GM19395 (cell line): ENCODE measurements around the gene MAPKAP1.

Source experiments
- ATAC-seq: cut with Tn5 transposase; IDR thresholded peaks from one replicate; pipeline ENCODE4 v1.9.1; 2021; ENCODE audit warnings: mild to moderate bottlenecking, moderate library complexity; ENCODE audit not compliant: unreplicated experiment

MAPKAP1 gene

DNA sequence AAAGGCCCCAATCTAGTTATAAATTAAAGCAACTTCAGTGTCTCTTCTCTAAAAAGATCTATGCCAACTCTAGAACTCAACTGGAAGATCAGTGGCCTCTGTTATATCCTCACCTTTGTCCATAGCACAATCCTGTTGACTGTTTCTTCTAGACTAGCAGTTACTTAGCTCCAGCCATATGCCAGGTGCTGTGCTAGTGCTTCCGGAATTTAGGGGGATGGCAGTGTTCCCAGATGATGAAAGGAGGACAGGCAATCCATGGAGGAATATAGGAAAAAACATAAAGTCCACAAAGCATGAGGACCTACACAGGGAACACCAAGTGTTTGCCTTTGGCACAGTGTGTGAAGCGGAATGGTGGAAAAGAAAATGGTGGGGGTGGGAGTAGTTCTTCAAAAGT lies 214.3 kb downstream of the MAPKAP1 start:
- no peak for ATAC-seq

DNA sequence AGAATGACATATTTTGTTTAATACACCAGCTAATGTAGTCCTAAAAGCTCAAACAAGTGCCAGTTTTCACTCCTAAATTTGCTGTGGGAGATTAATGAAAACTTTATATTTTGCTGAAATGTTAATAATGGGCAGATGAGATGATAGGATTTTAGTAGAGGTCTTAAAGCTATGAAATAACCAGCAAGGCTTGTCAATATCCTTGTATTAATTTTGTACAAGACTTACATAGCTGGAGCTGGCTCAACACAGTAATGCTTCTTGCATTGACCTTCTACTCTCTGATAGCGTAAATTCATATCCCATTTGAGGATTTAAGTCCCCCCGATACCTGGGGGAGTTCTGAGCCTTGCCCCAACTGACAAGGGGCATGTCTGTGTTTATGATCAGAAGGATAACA lies 219.2 kb downstream of the MAPKAP1 start:
- ATAC-seq = no peak

DNA sequence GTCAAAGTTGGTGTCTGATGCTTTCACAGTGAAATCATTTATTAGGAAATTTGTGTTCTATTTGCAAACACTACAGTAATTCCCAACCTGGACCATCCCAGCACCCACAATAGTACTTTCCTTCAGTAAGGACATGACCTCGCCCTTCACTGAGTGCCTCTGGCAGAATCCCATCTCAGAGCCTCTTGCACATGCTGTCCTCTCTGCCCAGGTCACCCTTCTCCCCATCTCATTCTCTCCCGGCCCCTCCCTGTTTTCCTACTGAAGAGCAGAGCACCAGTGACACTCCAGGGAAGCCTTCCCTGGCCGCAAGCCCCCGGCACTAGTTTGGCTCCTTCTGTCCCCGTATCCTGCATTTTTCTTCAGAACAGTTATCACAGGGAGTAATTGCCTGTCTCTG lies 220.4 kb downstream of the MAPKAP1 start:
- ATAC-seq = no peak

DNA sequence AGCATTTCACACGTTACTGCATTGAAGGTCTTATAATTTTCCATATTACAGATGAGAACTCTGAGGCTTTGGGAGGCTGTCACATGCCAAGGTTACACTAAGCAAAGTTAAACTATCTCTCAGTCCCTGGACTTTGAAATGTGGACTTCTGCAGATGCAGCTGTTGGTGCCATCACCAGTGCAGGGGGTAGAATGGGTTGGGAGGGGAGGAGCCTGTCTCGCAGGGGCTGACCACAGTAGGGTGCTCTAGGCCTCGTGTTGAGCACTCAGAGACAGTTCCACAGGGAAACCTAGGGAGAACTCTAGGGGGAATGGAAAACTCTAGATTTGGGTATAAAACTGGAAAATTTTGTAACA lies 220.9 kb downstream of the MAPKAP1 start:
- no peak for ATAC-seq

DNA sequence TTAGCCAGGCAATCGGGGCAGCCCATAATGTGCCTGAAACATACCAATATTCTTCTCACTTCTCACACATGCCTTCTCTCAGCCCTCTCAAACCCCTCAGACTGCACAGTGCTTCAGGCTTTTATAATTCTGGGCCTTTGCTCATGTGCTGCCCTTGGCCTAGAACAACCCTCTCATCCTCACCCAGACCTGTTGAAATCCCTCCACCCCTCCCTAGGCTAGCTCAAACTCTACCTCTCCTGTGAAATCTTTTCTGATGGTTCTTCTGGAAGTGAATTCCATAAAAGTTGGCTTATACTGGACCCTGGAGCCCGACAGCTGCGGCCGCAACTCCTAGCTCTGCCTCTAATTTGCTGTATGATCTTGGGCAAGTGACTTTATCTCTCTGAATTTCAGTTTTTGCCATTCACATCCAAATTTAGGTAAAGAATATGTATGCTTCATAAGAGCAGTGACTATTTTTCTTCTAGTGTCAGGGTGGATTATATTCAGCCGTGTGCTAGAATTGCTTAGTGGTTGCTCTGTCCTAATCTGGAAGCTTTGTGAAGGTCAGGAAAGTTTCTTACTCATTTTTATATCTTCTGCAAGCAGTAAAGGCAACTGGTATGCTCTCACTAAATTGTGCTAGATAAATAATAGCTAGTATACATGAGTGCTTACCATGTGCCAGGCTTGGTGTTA lies 221.4 kb downstream of the MAPKAP1 start:
- no peak for ATAC-seq

DNA sequence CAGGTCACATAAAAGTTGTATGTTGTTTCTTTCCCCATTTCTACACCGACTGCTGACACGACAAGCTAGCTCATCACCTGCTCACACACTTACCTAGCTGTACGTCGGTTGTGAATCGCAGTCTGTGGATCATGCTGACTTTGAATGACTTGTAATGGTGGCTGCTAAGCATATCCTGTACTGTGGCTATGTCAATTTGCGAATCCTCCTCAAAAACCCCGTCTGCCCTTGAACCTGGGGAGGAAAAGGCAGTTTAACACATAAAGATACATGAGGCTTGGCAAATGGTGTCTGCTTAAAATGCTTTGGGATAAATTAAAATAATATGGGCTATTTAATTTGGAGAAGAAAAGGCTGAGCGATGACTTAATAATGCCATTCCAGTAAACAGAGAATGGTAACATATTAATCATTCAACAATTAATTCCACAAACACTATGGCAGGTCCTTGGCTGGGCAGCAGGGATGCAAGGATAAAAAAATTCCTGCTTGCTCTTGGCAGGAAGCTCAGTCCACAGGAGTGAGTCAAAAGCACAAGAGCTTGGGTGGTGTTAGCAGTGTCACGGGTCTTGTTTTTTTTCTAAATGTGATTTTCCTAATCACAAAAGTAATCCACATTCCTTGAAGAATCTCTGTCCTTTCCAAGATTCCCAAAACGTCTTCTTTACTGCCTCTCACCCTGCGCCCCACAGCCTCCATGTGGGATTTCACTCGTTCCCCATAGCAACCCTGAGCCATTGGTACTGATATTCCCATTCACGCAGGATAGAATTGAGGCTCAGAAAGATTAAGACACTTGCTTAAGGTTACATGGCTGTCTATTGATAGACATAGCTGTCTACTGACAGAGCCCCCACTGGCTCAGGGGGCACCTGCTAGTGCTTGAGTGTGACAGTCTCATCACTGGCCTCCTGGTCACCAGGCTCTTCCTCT lies 222.4 kb downstream of the MAPKAP1 start:
- no peak for ATAC-seq

DNA sequence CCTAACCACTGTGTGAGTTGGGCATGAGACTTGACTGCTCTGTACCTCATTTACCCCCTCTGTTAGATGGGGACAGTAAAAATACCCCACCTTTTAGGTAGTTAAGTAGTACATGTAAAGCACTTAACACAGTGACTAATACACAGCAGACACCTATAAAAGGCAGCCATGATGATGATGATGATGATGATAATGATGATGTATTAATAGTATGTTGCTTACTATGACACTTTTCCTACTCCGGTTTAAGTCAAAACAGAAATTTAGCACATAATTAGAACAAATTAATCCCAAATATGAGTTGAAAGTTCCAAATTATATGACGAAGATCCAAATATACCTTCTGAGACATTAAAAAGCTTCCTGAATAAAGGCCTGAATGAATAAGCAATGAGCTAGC lies 223.3 kb downstream of the MAPKAP1 start:
- ATAC-seq = no peak

DNA sequence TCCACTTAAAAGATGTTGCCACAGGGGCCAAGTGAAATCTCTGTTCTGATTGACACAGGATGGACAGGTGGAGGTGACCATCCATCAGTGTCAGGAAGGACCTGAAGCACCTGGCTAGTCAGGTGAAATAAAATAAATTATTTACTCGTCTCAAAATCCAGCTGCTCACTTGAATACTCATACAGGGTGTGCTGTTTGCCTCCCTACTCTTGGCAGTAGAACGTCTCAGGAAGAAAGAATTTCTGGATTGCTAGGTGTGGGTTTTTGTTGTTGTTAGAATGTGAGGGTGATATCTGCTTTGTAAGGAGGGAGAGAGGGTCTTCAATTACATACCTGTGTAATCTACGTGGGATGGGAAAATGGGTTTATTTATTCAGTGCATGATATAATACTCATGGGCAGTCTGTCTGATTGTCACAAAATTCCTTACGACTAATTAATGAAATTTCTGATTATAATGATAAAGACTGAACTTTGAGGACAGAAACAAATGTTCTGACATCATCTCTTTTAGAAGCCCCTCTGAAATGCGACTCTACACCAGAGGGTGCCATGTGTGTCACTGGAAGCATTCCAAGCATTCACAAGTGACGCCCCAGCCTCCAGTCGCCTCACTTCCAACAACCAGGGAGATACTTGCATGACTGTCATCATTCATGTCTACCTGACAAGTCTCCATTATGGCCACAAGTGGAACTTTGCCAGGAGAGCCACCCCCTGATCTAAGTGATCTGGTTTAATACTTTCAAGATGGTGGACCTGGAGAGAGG lies 227.0 kb downstream of the MAPKAP1 start:
- ATAC-seq = no peak

DNA sequence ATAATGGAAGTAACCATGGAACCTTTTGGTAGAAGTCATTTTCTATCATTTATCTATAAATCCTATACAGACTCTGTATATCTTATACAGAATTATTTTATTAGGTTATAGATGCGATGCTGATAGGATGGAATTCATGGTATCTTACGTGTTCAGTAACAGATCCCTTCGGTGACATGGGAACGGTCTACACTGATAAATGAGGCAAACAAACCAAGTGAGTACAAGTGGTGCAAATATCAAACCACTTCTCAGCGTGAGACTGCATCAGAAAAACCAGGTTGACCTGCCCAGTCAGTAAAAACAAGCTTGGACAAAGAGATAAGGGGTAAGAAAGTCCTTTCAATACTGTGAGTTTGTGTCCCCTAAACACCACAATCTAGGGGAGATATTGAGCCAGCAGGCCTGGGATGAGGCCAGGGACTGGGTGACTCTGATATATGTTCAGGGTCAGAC lies 229.9 kb downstream of the MAPKAP1 start:
- no peak for ATAC-seq

DNA sequence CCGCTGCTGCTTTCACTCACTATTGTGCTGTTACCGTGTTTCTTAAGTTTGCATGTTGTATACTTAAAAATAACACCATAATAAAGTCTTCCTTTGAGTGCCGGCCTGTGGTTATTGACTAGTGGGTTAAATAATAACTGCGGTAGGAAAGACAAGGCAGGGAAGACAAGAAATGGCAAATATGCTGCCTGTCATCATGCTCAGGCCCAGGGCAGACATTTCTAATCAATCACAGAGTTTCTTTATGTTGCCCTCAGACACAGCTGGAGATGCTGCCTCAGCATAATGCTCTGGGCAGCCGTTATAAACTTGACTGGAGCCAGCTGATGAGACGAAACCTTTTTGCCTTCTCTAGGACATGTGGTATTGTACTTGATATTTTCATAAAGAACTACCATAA lies 230.4 kb downstream of the MAPKAP1 start:
- no peak for ATAC-seq

DNA sequence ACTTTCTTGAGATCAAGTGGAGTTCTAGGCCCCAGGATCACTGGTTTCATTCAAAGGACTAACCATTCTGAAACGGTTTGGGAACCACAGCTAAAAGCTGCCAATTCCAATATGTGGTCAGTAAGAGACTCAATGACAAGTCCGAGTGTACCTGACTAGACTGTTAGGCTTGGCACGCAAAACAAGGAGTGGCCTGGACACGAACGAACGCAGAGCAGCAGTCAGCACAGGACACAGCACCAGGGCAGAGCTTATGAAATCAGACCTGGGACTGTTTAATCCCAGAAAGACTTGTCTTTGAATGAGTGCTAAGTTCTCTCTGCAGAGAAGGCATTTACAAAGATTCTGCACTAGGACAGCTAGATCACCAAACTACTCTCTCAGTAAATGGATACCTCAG lies 231.6 kb downstream of the MAPKAP1 start:
- no peak for ATAC-seq

DNA sequence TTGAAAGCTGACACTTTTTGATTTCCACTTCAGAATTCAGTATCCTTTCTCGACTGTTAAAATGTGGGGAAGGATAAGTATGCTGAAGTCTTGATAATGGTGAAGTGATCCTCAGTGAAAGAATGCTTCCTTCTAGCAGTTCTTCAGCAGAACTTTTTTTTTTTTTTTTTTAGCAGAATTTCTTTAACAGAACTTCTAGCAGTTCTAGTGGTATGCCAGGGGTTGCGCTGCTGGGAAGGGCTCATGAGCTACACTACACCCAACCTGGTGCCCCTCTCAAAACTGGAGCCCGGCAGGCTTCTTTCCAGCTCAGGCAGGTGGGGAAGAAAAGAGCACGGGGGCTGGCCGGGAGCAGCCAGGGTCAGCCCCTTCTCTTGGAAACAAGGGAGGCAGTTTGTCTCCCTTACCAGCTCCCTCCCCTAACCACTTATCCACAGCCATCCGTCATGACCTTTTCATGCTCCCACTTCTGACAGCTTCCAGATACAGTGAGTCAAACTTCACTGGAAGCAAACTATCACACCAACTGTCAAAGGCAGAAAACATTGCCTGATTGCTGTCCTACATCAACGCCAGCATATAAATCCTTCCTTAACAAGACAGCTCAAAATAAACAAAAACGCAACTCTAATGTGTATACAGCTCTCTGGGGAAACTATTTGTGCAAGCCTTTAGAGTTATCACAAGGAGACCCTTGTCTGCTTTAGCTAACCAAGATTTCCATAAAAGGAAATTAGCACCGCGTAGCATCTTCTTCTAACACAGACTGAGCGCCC lies 233.9 kb downstream of the MAPKAP1 start:
- ATAC-seq = no peak

DNA sequence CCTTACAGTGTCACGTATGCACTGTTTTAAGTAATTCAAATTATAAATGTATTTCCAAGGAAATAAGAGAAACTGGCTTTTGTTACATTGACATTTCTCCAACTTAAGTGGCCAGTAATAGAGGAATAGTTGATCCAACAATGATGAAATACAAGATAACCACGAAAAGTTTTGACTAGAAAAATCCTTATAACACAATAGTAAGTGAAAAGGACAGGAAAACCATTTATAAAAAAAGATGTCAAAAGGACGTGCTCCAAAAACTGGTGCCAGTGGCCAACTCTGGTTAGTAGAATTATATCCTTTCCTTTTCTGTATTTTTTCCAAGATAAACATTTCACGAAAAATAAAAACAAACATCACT lies 234.5 kb downstream of the MAPKAP1 start:
- ATAC-seq = no peak

DNA sequence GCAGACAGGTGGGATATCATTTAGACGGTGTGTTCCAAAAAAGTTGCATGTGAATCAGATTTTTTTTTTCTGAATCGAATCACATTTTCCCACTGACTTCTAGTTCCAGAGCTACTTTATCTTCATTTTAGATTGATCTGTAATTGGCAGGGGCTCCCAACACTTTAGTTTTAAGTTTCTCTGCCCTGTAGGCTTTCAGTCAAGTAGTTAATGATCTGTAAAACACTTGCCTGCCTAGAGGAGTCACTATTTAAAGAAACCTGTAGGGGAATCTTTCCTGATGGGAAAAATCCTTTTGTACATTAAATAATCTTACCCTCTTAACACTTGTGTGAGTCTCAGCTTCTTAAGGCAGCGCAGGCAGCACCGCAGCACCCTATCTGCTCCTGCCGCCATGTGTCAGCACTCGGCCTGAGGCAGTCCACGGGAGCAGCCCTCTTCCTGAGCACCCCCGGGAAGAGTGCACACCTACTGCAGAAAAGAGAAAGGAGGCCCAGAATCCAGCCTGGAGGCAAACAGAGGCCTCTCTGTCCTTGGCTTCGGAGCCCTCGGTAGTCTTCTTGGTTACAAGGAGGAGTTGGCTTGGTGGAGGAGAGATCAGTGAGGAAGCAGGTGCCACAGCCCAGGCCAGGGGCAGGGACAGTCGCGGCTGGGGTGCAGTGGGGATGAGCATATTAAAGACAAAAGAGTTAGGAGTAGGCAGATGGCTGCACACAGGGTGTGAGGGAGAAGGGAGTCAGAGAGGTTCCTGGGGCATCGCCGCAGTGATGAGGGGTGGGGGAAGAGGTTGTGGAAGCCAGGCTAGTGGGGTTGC lies 236.0 kb downstream of the MAPKAP1 start:
- ATAC-seq = no peak

DNA sequence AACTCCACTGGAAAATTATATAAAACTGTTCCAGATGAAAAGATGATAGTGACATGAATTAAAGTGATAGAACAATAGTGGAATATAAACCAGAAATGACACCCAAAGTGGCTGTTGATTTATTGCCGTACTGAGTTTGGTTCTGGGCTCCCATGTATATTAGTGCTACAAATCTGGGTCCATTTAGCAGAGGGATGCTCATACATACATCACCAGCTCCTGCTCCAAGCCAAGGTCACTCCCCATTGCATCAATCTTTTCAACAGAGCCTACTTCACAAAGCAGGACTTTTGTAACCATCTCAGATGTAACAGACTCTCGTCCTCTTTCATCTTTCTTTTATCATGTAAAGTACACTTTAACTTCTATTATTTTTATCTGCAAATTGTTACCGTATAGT lies 236.8 kb downstream of the MAPKAP1 start:
- no peak for ATAC-seq

DNA sequence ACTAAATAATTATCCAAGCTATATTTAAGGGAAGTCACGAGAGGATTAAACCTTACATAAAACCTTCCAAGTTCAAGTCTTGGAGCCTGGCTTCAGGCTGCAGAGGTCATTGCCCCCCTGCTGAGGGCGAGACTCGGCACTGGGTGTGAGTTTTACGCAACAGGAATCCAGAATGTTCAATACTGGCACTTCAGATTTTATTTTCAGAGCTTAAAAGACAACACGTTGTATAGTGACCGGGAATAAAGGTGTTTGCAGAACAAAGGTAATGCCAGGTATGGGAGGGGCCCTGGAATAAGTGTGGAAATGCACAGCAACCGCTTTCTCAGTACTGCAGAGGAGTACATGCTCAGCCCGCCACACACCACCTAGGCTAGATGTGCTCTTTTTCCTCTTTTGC lies 238.4 kb downstream of the MAPKAP1 start:
- no peak for ATAC-seq

DNA sequence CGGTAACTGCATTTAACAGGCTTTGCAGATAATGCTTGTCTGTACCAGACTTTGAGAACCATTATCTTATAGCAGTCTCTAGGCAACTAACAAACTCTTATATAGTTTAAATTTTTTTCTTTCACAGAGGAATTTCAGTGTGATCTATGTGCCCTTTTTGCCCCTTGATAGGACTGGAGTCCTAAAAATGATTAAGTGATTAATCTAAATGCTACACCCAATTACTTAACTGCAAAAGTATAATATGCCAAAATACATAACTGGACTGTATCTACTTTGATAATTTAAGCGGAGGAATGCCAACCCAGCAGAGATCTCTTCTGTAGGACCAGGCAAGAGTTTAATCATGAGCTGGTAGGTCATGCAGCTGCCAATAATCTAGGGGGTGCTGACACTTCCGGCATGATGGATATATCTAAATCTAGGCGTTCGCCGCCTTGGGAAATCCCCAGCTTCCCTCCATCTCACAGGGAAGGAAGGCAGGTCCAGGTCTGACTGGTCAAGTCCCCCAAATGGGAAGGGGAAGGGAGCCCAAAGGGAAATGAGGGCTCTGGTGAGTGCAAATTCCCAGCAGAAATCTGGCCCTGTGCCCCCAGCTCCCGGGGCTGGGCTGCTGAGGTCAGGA lies 239.8 kb downstream of the MAPKAP1 start:
- no peak for ATAC-seq

DNA sequence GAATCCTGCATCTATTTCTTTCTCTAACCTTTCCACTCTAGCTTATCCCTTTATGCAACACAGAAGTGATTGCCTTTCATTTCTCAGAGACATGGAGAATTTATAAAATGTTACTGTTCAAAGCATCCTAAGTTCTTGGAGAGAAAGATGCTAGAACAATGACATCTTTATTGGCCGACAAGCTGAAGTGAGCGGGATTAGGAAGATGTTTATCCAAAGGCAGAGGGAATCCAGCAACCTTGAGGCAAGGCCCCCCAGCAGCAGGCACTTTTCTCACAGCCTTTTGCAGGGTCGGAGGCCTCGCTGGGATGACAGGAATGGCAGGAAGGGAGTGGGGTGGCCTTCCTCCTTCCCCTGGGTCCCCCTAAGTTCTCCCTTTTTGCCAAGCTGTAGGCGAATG lies 240.6 kb downstream of the MAPKAP1 start:
- ATAC-seq = no peak

DNA sequence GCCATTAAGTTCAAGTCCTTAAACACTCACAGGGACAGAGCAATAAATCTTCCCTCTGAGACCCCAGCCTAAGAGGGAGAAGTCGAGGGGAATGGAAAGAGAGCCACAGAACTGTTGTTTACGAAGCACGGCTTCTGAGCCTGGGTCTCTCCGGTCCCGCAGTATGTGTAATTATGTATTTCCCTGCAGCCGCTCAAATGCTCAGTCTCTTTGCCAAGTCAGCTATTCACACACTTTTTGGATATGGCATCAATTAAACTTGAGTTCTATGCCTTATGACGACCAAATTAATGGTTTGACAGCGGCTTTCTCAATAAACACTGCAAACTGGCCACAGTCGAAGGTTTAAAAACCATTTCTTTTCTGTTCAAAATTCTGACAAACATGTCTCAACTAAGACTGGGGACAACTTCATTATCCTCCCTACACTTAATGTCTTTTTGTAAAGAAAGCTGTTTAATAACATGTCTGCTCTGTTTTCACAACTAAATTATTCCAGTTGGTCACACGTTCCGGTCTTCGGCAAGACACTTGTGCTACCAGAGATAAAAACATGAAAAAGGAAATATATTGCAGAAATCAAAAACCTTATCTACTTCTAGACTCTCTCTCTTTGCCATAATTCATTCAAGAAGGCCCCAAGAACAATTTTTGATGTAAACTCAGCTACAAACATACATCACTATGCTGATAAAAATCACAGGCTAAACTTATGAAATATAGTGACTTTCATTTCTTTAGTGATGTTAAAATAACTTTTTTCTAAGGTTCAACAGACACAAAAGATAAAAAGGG lies 242.2 kb downstream of the MAPKAP1 start:
- no peak for ATAC-seq
